ENCODE data around the gene DNER.

The DNER gene

DNA sequence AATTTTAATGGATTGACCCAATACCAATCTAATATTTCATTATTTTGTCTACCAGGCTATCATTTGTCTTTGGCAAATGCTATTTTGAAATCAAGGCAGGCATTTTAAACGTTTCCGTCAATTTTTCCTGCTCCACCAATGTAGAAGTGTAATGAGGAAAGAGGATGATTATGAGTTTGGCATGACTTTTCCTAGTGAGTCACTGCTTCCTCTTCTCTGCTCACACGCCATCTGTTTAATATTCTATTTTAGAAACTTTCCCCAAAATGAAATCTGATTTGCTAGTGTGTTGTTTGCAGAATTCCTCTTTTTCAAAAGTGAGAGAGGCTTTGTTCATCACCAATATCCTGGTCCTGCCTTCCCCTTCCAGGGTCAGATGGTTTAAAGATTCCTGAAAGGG lies 400.8 kb downstream of the DNER start:
- no peak for DNase-seq
